OCI-LY7 (cell line): ENCODE results near the gene RNF212. TPM values are rescaled to one million over a fixed set of nuclear protein-coding genes. Genes with fewer than 3 reads are reported as not detected.
A peak's percentile ranks its signal among the peaks of the same experiment; 100 is the strongest.

ENCODE experiments used
- BruUV-seq: library from RNA; stranded (reverse); fragments of 400-500 nt; replicated peaks from 2 replicates; lab custom pipeline; 2021; lab: Mats Ljungman, UMichigan
- CTCF ChIA-PET: fragments of 300-600 bp; sonication (Branson Sonifier 250); formaldehyde crosslinking; loops from one replicate; lab custom pipeline; 2022; ENCODE audit warnings: antibody characterized with exemption; ENCODE audit not compliant: unreplicated experiment; lab: Charles Lee
- POLR2A ChIA-PET: fragments of 300-600 bp; sonication (Branson Sonifier 250); formaldehyde crosslinking; loops from one replicate; lab custom pipeline; 2022; ENCODE audit warnings: antibody characterized with exemption; lab: Charles Lee
- DNase-seq: peaks from one replicate; pipeline ENCODE4 v3.0.0-alpha.2; 2015; ENCODE audit warnings: low spot score
- H2AFZ ChIP-seq: fragments of 200-600 bp; sonication (generic), shearing (Covaris generic); 2 replicates; pipeline ENCODE4 v1.6.1; 2014; ENCODE audit warnings: mild to moderate bottlenecking, antibody characterized with exemption, low read length, moderate library complexity
- H3K27ac ChIP-seq: fragments of 200-600 bp; sonication (generic); 2 replicates; pipeline ENCODE4 v1.5.1; 2014; ENCODE audit warnings: mixed run types, low read depth, mild to moderate bottlenecking, moderate library complexity, low read length, inconsistent platforms; ENCODE audit not compliant: poor library complexity, severe bottlenecking
- H3K36me3 ChIP-seq: fragments of 200-600 bp; sonication (generic); 2 replicates; pipeline ENCODE4 v1.6.1; 2014; ENCODE audit warnings: mild to moderate bottlenecking, antibody characterized with exemption, low read length, moderate library complexity, mixed read lengths; ENCODE audit not compliant: insufficient read depth
- H3K4me1 ChIP-seq: fragments of 200-600 bp; sonication (generic); 2 replicates; pipeline ENCODE4 v1.5.1; 2014; ENCODE audit warnings: mild to moderate bottlenecking, low read length; ENCODE audit not compliant: insufficient read depth, poor library complexity, severe bottlenecking
- H3K4me2 ChIP-seq: fragments of 200-600 bp; sonication (generic); 2 replicates; pipeline ENCODE4 v1.6.1; 2014; ENCODE audit warnings: mild to moderate bottlenecking, low read length
- H3K4me3 ChIP-seq: fragments of 200-600 bp; sonication (generic); 2 replicates; pipeline ENCODE4 v1.5.1; 2014; ENCODE audit warnings: mild to moderate bottlenecking, low read depth, low read length; ENCODE audit not compliant: poor library complexity, severe bottlenecking
- H3K79me2 ChIP-seq: fragments of 200-600 bp; sonication (generic); 2 replicates; pipeline ENCODE4 v1.6.1; 2016; ENCODE audit warnings: low read depth, mild to moderate bottlenecking, low read length, moderate library complexity, mixed read lengths; ENCODE audit not compliant: insufficient read depth
- H3K9me2 ChIP-seq: fragments of 200-600 bp; sonication (generic); 2 replicates; pipeline ENCODE4 v1.6.1; 2016; ENCODE audit warnings: mild to moderate bottlenecking, low read length, mixed read lengths; ENCODE audit not compliant: insufficient read depth
- H3K9me3 ChIP-seq: fragments of 200-600 bp; sonication (generic); 2 replicates; pipeline ENCODE4 v1.6.1; 2014; ENCODE audit warnings: mild to moderate bottlenecking, mixed run types, low read length, mixed read lengths
- H4K20me1 ChIP-seq: fragments of 200-600 bp; sonication (generic); 2 replicates; pipeline ENCODE4 v1.6.1; 2014; ENCODE audit warnings: mild to moderate bottlenecking, antibody characterized with exemption, low read length, moderate library complexity, mixed read lengths; ENCODE audit not compliant: insufficient read depth
- EZH2phosphoT487 ChIP-seq: fragments of 200-600 bp; sonication (generic); IDR thresholded peaks from 2 replicates; pipeline ENCODE4 v1.6.1; 2018; ENCODE audit warnings: low read depth, borderline replicate concordance, mild to moderate bottlenecking, mixed run types, antibody characterized with exemption, low read length, moderate library complexity, mixed read lengths
- intact Hi-C: fragments of 100-400 bp; cut with micrococcal nuclease; formaldehyde crosslinking; loops from one replicate; pipeline ENCODE4 v1.10.0; 2022; ENCODE audit not compliant: unreplicated experiment
- total RNA-seq, 2 experiments: library from RNA; depleted of rRNA in 1 of 2; stranded (reverse); fragments of >200 nt in 1 of 2; shearing (Covaris generic) in 1 of 2; gene quantifications; 2 replicates each; pipeline ENCODE4 v1.2.3, GENCODE V29; 2014 to 2022
- TF ChIP-seq, protein P1 (sequence below): fragments of 200-600 bp; sonication (generic); conservative IDR thresholded peaks from 2 replicates; pipeline ENCODE4 v1.5.1; 2014; ENCODE audit warnings: mild to moderate bottlenecking, antibody characterized with exemption, low read length, moderate library complexity, mixed read lengths

The RNF212 gene
- total RNA-seq, 2 experiments from 2014 or later: not detected

DNA sequence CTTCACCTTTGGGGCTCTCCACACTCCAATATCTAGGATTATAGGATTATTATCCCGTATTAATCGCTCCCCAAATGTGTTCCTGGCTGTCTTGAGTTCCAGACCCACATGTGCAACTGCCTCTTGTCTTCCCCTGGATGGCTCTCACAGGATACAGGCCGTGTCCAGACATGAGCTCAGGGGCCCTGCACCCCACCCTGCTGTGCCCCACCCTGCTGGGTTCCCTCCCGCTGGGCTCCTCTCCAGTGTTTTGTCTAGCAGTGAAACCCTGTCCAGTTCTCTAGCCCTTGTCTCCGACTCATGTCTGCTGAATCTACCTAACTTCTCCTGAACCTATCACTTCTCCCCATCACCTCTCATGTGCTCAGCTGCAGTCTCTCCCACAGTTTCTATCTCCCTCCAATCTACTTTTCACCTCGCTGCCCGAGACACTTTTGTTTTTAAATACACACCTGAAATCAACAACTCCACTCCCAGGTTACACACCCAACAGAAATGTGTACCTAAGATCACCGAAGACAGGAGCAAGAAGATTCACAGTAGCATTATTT, 2.0 kb downstream of the RNF212 start:
- no peak for TF ChIP-seq EZH2phosphoT487
- TF ChIP-seq, protein P1, sequence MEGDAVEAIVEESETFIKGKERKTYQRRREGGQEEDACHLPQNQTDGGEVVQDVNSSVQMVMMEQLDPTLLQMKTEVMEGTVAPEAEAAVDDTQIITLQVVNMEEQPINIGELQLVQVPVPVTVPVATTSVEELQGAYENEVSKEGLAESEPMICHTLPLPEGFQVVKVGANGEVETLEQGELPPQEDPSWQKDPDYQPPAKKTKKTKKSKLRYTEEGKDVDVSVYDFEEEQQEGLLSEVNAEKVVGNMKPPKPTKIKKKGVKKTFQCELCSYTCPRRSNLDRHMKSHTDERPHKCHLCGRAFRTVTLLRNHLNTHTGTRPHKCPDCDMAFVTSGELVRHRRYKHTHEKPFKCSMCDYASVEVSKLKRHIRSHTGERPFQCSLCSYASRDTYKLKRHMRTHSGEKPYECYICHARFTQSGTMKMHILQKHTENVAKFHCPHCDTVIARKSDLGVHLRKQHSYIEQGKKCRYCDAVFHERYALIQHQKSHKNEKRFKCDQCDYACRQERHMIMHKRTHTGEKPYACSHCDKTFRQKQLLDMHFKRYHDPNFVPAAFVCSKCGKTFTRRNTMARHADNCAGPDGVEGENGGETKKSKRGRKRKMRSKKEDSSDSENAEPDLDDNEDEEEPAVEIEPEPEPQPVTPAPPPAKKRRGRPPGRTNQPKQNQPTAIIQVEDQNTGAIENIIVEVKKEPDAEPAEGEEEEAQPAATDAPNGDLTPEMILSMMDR: no peak
- DNase-seq: no peak
- no TSS peak for BruUV-seq

DNA sequence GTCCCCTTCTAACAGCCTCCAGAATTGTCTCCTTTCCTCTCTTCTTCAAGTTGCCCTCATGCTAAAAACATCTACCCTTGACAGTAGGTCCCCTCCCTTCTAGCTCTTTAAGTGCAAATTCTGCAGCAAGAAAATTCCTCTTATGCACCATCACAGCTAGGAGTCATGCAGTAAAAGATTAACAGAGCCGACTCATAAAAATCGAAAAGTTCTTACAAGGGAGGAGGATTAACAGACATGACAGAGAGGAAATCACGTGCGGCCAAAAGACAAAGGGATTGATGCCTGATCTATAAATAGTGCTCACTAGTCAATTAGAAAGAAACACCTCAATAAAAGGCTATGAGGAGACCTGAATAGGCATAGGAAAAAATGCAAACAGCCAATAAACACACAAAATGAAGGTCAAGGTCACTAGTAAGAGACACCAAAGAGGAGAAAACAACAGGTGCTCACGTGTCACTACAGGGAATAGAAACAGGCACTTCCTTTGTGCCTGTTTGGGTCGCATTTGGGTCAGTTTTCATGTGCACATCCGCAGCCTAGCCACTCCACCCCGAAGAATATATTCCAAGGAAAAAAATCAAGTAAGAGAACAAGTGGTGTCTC, 3.4 kb downstream of the RNF212 start:
- intact Hi-C loops: no loop called here
- no peaks in the 10 kb centered on the region for H3K9me3 ChIP-seq
- no peaks in the 10 kb centered on the region for H3K9me2 ChIP-seq
- H2AFZ ChIP-seq: no peak overlapping the region
- H3K36me3 ChIP-seq: no peaks in the 10 kb centered on the region
- no peaks in the 10 kb centered on the region for H3K79me2 ChIP-seq
- CTCF ChIA-PET: no interaction called here
- TF ChIP-seq, protein P1: no peak
- TF ChIP-seq EZH2phosphoT487: no peak
- POLR2A ChIA-PET: no interaction called here
- no peak for DNase-seq
- H4K20me1 ChIP-seq: no peaks in the 10 kb centered on the region
- peaks cover 6% of the 10 kb centered on the region for H3K4me1 ChIP-seq
- H3K4me2 ChIP-seq: 0 out of 2 replicates have a peak overlapping the region, but pooled peaks have one; percentile 5
- H3K27ac ChIP-seq: no peak overlapping the region
- no peak overlapping the region for H3K4me3 ChIP-seq
- BruUV-seq: no TSS peak

More for the DNA sequence above, 2.0 kb downstream of the RNF212 start:
- Histone ChIP-seq H3K9me3 (no peaks in the 10 kb centered on the region), H3K27ac (no peak overlapping the region), H3K4me1 (peaks cover 6% of the 10 kb centered on the region), H2AFZ (no peak overlapping the region), H3K4me2 (no peak overlapping the region), H4K20me1 (no peaks in the 10 kb centered on the region), H3K79me2 (no peaks in the 10 kb centered on the region), H3K4me3 (no peak overlapping the region), H3K9me2 (no peaks in the 10 kb centered on the region), H3K36me3 (no peaks in the 10 kb centered on the region)
- intact Hi-C loops: no loop called here
- ChIA-PET POLR2A (no interaction called here), CTCF (no interaction called here)

DNA sequence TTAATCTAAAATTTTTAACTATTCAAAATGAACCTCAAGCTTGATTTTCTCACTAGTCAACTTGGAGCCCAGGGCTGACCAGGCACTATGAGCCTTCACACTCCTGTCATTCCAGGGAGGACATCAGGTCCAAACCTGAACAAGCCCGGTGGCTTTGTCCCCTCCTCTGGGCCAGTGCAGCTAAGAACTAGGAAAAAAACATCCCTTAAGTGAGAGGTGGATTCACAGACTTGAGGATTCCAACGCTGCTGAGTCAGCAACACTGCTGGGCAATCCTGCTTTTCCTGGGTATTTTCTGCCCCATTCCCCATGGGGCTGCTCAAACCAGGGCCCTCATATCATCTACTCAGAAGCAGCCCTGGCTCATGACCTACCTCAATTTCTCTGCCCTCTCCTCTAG, 4.0 kb downstream of the RNF212 start:
- Histone ChIP-seq H3K79me2 (no peaks in the 10 kb centered on the region), H2AFZ (no peak overlapping the region), H3K4me2 (no peak overlapping the region), H3K36me3 (no peaks in the 10 kb centered on the region), H3K9me2 (no peaks in the 10 kb centered on the region), H4K20me1 (no peaks in the 10 kb centered on the region), H3K9me3 (no peaks in the 10 kb centered on the region), H3K27ac (no peak overlapping the region), H3K4me1 (peaks cover 6% of the 10 kb centered on the region), H3K4me3 (no peak overlapping the region)
- ChIA-PET CTCF (no interaction called here), POLR2A (no interaction called here)
- intact Hi-C loops: no loop called here
- BruUV-seq: no TSS peak
- no peak for DNase-seq
- no peak for TF ChIP-seq EZH2phosphoT487
- TF ChIP-seq, protein P1: no peak
